ENCODE measurements around the gene SMARCAD1.

DNA sequence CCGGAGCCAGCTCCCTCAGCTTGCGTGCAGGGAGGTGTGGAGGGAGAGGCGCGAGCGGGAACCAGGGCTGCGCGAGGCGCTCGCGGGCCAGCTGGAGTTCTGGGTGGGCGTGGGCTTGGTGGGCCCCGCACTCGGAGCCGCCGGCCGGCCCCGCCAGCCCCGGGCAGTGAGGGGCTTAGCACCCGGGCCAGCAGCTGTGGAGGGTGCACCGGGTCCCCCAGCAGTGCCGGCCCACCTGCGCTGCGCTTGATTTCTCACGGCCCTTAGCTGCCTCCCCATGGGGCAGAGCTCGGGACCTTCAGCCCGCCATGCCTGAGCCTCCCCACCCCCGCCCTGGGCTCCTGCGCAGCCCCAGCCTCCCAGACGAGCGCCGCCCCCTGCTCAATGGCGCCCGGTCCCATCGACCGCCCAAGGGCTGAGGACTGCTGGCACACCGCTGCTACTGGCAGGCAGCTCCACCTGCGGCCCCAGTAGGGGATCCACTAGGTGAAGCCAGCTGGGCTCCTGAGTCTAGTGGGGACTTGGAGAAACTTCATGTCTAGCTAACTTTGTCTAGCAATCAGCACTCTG, 37.8 kb upstream of the SMARCAD1 start:
- TF ChIP-seq, protein P1, sequence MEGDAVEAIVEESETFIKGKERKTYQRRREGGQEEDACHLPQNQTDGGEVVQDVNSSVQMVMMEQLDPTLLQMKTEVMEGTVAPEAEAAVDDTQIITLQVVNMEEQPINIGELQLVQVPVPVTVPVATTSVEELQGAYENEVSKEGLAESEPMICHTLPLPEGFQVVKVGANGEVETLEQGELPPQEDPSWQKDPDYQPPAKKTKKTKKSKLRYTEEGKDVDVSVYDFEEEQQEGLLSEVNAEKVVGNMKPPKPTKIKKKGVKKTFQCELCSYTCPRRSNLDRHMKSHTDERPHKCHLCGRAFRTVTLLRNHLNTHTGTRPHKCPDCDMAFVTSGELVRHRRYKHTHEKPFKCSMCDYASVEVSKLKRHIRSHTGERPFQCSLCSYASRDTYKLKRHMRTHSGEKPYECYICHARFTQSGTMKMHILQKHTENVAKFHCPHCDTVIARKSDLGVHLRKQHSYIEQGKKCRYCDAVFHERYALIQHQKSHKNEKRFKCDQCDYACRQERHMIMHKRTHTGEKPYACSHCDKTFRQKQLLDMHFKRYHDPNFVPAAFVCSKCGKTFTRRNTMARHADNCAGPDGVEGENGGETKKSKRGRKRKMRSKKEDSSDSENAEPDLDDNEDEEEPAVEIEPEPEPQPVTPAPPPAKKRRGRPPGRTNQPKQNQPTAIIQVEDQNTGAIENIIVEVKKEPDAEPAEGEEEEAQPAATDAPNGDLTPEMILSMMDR (conservative IDR thresholded peaks at IDR 0.05 in 1 of 2, IDR thresholded peaks at IDR 0.05 in 1 of 2; ENCODE audit: extremely low read depth in 1 of 2, insufficient read depth in 1 of 2, low read depth in 1 of 2, low read length in 2 of 2): no peak
- no peak for TF ChIP-seq EZH2 (IDR thresholded peaks at IDR 0.05; ENCODE audit: borderline replicate concordance, low read length)
